ENCODE results near the gene DNM1L.

DNA sequence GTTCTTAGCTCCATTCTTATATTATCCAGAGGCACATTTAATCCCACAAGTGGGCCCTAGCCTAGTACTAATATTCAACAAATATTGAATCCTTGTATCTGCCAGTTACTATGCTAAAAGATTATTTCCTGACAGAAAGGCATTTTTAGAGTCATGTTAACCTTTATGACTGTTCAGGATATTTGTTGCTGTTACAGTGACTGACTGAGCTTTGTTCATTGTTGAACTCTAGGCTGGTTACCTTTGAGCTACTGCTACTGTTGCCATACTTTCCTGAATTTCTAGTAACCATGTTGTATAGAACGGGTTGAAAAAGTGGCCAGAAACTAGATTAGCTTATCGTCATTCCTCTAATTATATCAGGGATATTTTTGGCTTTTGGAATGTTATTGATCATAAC is 29.8 kb downstream of the DNM1L start:
- TF ChIP-seq, protein P1, sequence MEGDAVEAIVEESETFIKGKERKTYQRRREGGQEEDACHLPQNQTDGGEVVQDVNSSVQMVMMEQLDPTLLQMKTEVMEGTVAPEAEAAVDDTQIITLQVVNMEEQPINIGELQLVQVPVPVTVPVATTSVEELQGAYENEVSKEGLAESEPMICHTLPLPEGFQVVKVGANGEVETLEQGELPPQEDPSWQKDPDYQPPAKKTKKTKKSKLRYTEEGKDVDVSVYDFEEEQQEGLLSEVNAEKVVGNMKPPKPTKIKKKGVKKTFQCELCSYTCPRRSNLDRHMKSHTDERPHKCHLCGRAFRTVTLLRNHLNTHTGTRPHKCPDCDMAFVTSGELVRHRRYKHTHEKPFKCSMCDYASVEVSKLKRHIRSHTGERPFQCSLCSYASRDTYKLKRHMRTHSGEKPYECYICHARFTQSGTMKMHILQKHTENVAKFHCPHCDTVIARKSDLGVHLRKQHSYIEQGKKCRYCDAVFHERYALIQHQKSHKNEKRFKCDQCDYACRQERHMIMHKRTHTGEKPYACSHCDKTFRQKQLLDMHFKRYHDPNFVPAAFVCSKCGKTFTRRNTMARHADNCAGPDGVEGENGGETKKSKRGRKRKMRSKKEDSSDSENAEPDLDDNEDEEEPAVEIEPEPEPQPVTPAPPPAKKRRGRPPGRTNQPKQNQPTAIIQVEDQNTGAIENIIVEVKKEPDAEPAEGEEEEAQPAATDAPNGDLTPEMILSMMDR (IDR thresholded peaks at IDR 0.05; ENCODE audit: low read depth, low read length) = no peak
- TF ChIP-seq EZH2phosphoT487 (IDR thresholded peaks at IDR 0.05; ENCODE audit: low read depth) = no peak
